ENCODE results near the gene DHPS. TPM values are rescaled to one million over a fixed set of nuclear protein-coding genes. Genes with fewer than 3 reads are reported as not detected.

DHPS gene
- total and polyA plus RNA-seq, 2 donors (not counting 3 experiments of a cell fraction or from before 2014, with no cell fraction given) = 68.4 to 90.1 TPM

DNA sequence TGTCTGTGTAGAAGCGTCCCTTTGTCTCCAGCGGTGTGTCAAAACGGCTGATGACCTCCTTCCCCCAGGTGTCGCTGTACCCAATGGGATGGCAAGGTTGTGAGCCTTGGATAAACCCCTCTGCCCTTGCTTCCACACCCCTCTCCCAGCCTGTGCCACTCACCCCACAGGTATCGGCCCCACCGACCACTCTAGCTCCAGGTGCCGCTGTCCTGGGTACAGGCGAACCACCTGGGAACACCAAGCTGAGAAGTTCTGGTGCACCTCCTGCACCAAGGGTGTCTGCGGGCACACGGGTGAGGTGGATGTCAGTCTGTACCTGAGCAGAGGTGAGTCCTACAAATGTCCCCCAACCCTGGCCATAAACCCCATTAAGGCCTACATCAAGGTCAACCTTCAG is 31.7 kb downstream of the DHPS start:
- dilution Hi-C loops (cut with MboI; ENCODE audit: extremely low pct_ligation_motif_present, low sequenced_read_pairs) = no loop called here
- no peaks in the 10 kb centered on the region for H3K9me3 ChIP-seq (replicated peaks; ENCODE audit: control insufficient read depth, insufficient read depth, low read length)

More for the DNA sequence above, 31.7 kb downstream of the DHPS start:
- POLR2A ChIA-PET = no interaction called here
- H3K79me2 ChIP-seq (ENCODE audit: control insufficient read depth, insufficient read depth, low read length) = no peaks in the 10 kb centered on the region
- DNase-seq (ENCODE audit: low read depth, low spot score) = no peak
- BruUV-seq (replicated peaks) = no TSS peak
- no peaks in the 10 kb centered on the region for H3K9me1 ChIP-seq (replicated peaks; ENCODE audit: control insufficient read depth, extremely low read depth, insufficient read depth, low read length)
- H3K36me3 ChIP-seq (ENCODE audit: control insufficient read depth in 2 of 2, extremely low read depth in 1 of 2, insufficient read depth in 2 of 2, low read length in 2 of 2) = no peaks in the 10 kb centered on the region
- no peak overlapping the region for H3K4me2 ChIP-seq (ENCODE audit: insufficient read depth, low read length)
- FAIRE-seq = no peak
- H3K27me3 ChIP-seq (ENCODE audit: control insufficient read depth in 2 of 2, insufficient read depth in 2 of 2, low read length in 2 of 2) = no peaks in the 10 kb centered on the region
- H3K9ac ChIP-seq (replicated peaks; ENCODE audit: extremely low read depth, insufficient read depth, low read length) = no peak overlapping the region
- TF ChIP-seq POLR2A (IDR thresholded peaks at IDR 0.05; ENCODE audit: low read depth, low read length) = no peak
- no peak for TF ChIP-seq JUN (IDR thresholded peaks at IDR 0.05; ENCODE audit: borderline replicate concordance, insufficient read depth, insufficient read length, low read depth)
- TF ChIP-seq GATA2 (IDR thresholded peaks at IDR 0.05; ENCODE audit: insufficient read depth, insufficient read length, low read depth, low read length) = no peak
- TF ChIP-seq FOS (IDR thresholded peaks at IDR 0.05; ENCODE audit: borderline replicate concordance, insufficient read depth, low read length) = no peak
- TF ChIP-seq MAX (IDR thresholded peaks at IDR 0.05; ENCODE audit: insufficient read depth, insufficient read length) = no peak
- no peak for TF ChIP-seq EZH2 (IDR thresholded peaks at IDR 0.05; ENCODE audit: borderline replicate concordance, low read depth, low read length, severe bottlenecking)
- no peak for TF ChIP-seq CTCF (IDR thresholded peaks at IDR 0.05; ENCODE audit: extremely low read depth in 1 of 2, insufficient read depth in 1 of 2, low read depth in 1 of 2, low read length in 2 of 2)
- no peak for TF ChIP-seq POLR2AphosphoS5 (IDR thresholded peaks at IDR 0.05; ENCODE audit: insufficient read depth, low read depth, low read length)
- no peak for TF ChIP-seq MYC (IDR thresholded peaks at IDR 0.05; ENCODE audit: low read depth, low read length)
- CTCF ChIA-PET = interaction anchor here (0.6 to 2.5 kb wide), 3 partner anchors 10 to 725 kb away, joined by 3 to 10 read pairs (median 7); partner anchors contain the start of genes MAN2B1, WDR83 and ZNF700
- no peak overlapping the region for H2AFZ ChIP-seq (ENCODE audit: low read depth, low read length)
- H3K4me1 ChIP-seq (ENCODE audit: control insufficient read depth, extremely low read depth, insufficient read depth, low read length) = no peaks in the 10 kb centered on the region
- intact Hi-C loops (cut with micrococcal nuclease) = no loop called here
- no peak overlapping the region for H3K4me3 ChIP-seq (replicated peaks in 1 of 3; ENCODE audit: insufficient read depth in 1 of 3, low read depth in 1 of 3, low read length in 3 of 3)
- H4K20me1 ChIP-seq (replicated peaks; ENCODE audit: control insufficient read depth, extremely low read depth, insufficient read depth, low read length) = no peaks in the 10 kb centered on the region
- no peak overlapping the region for H3K27ac ChIP-seq (ENCODE audit: insufficient read depth, low read depth, low read length)
